Head of caudate nucleus (tissue), 42 donors: ENCODE data around the gene ATG7.

Experiments
- DNase-seq, 42 donors: peaks; one replicate each; pipeline versions ENCODE4 v3.0.0 to v3.0.0-alpha.2; 2020 to 2021; ENCODE audit warnings: mixed read lengths in 7 of 42
- intact Hi-C: fragments of 100-400 bp; cut with DNase I; formaldehyde crosslinking; loops from one replicate; pipeline ENCODE4 v1.15.0; 2022

ATG7 gene

DNA sequence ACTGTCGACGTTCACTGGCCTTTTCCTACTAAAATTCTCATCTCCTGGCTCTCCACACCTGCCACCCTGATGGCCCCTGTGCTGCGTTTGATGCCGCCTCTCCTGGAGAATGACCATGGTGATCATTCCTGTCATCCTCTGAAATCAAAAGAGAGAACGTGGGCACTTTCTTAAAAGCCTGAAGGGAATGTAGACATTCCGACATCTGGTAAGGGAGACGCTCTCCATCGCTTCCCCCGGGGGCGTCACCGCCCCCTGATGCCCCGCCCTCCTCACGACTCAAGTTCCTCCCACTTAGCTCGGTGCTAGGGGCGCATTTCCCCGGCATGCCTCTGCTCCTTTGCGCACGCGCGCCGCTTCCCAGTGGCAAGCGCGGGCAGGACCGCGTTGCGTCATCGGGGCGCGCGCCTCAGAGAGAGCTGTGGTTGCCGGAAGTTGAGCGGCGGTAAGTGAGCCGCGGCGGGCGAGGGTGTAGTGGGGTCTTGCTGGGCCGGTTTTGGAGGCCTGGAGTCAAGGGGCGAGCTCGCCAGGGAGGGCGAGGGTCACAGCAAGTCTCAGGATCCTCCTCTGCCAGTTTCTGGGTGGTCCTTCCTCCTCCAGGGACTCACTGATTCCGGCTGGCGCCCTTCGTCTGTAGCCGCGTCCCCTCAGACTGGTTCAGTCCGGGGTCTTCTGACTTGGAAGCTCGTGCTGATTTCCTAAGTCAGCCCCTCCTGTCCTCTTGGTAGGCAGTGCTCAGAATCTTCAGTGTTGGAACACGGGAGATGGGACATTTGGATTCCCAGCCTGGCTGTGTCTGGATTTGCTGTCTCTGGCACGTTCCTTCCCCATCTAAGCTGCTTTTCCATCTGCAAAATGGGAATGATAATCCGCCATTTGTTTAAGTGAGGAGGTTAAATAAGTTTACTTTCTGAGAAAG, at the start of gene ATG7:
ATG7 (plus strand) TSS at position 412 of the 919 bp plus-strand sequence. CDS start 26,299 bp downstream, outside the sequence.
- peak; percentile 92 to 99 (median 97) for DNase-seq

DNA sequence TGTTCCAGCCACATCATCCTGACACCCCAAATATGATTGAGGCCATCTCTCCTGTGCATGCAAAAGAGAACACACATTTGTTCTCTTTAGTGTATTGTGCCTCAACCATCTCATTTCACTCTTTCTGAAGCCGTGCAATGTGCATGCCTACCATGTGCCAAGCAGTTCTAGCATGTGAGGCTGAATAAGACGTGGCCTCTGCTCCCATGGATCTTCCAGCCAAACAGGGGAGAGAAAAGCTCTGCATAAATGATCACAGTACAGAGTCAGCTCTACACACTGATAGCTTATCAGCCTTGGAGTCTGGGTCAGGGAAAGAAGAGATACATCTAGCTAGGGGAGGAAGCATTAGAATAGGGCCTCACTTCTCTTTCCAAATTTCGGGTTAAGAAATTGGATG, 48.2 kb upstream of the ATG7 start:
- DNase-seq, result no peak
- intact Hi-C loops, result no loop called here

More for the DNA sequence above, at the start of gene ATG7:
- intact Hi-C loops, result no loop called here

GRCh38 chr3:11224870-11225229, 47.3 kb upstream of the ATG7 start:
- intact Hi-C loops, result no loop called here
- peak in 1 of 42 donors; percentile 11 for DNase-seq

- intact Hi-C loops, result no loop called here
- no peak for DNase-seq
These were observed 46.2 kb upstream of the ATG7 start for GRCh38 chr3:11226042-11226370.

DNA sequence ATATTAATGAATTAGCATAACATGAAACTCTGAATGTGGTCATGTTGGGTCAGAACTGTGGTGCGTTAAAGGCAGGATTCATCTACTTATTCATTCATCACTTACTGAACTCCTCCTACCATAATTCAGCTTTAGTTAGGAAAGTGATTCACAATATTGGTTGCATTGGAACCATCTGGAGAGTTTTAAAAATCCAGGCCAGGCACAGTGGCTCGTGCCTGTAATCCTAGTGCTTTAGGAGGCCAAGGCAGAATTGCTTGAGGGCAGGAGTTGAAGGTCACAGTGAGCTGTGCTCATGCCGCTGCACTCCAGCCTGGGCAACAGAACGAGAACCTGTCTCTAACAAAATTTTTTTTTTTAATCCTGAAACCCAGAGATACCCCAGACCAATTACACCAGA, 44.2 kb upstream of the ATG7 start:
- no peak for DNase-seq
- intact Hi-C loops, result no loop called here

GRCh38 chr3:11230125-11230524, 42.1 kb upstream of the ATG7 start:
- intact Hi-C loops, result no loop called here
- DNase-seq, result no peak

GRCh38 chr3:11230832-11231231, 41.4 kb upstream of the ATG7 start:
- intact Hi-C loops, result no loop called here
- no peak for DNase-seq

DNA sequence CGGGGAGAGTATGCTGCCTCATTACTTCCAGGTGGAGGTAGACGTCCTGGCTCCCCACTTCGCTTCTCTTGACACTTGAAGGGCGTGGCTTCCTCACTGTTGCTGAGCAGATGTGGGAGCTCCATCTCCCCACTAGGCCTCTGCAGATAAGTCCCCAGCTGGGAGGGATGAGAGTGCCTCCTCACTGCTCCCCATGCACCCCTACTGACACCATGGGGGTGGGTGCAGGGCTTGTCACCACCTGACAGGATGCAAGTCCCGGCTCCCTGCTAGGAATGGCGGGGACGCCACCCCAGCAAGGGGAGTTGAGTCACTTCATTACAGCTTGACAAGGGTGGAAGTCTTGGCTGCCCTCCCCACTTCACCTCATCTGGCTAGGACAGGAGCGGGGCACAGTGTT, 36.8 kb upstream of the ATG7 start:
- peak in 6 of 42 donors; percentile 2 to 30 (median 8) for DNase-seq
- intact Hi-C loops, result no loop called here

DNA sequence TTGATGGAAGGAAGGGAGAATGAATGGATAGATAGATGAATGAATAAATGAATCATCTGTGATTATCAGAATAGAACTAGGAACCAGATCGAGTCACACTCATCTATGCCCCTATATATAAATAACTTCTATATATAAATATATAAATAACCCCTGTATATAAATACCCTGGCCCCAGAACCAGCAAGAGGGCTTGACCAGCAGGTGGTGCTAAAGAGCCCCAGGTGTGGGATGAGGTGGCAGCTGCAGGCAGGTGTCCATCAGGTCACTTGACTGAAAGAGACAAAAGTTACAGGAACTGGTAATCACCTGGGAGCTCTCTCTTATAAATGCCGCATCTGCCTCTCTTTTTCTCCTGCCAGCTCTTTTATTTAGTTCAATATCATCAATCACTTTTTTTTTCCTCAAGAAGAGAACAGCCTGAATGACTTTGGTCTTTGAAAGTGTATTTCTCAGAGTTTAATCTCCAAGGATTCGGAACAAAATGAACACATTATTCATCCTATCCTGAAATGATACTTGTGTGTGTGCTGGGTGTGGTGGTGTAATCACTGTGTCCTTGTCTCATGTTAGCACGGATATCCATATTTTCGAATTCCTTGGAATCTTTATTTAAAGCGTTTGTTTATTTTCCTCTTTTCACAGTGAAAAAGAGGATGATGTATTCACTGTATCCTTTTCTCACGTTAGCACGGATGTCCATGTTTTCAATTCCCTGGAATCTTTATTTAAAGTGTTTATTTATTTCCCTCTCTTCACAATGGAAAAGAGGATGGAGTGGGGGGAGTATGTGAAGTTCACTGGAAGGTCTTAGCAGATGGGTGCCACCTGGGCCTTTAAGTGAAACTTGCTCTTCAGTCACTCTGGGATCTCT, 35.4 kb upstream of the ATG7 start:
- DNase-seq, result peak in 41 of 42 donors; percentile 6 to 84 (median 48)
- intact Hi-C loops, result no loop called here

DNA sequence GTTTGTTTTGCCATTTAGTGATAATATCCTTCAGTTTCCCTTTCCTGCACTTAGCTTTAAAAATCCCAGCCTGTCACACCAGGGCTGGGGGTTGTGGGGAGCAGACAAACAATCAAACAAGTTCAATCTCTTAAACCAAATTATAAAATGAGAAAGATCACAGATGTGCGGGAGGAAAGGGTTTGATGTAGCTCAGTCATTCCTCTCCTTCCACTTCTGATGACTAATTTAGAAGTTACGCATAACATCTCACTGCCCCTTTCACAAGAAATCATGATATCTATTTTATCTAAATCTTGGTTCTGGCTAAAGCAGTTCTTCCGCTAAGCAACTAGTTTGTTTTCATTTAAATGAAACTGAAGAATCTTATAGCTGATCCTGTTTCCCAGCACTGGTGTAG, 34.1 kb upstream of the ATG7 start:
- DNase-seq, result no peak
- intact Hi-C loops, result no loop called here

DNA sequence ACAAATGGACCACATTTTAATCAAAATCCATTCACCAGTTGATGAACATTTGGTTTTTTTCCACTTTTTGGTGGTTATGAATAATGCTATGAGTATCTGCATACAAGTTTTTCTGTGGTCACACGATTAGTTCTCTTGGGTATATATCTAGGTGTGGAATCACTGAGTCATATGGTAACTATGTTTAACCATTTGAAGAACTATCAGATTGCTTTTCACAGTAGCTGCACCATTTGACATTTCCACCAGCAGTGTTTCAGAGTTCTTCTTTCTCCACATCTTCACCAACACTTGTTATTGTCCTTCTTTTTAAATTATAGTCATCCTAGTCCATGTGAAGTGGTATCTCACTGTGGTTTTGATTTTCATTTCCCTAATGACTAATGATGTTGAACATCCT, 33.3 kb upstream of the ATG7 start:
- intact Hi-C loops, result no loop called here

DNA sequence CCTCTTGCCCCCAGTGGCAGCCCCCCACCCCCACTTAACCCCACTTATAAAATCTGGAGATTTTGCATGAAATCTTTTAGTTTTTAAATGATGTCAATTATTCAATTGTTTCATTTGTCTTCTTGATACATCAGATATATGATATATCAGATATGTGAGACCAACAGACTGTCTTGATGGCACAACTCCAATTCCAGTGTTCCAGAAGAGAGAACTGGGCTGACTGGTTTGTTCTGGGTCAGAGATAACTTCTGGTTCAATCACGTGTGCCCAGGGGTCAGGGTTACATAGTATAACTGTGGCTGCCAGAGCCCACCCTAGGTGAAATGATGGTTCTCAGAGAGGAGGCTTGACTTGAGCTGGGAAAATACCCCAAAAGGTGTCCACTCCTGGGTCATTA, 32.4 kb upstream of the ATG7 start:
- intact Hi-C loops, result no loop called here
- DNase-seq, result no peak

More for the DNA sequence above, 33.3 kb upstream of the ATG7 start:
- no peak for DNase-seq

DNA sequence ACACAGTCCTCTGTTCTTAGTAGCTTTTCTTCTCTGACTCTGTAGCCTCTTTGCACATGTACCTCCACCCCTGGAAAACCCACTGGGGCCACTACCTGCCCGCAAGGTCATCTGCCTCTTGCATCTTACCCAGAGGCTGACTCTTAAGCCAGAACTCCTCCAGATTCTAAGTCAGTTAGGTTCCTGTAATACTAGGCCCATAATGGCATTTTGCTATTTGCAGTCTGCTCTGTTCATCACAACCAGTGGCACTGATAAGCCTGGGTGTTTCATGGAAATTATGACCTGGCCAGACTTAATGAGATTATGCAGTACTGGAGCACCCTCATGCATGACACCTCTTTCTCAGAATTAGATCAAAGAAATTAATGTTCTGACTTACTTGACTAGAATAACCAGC, 31.7 kb upstream of the ATG7 start:
- no peak for DNase-seq
- intact Hi-C loops, result no loop called here

GRCh38 chr3:11244121-11244677, 28.0 kb upstream of the ATG7 start:
- DNase-seq, result no peak
- intact Hi-C loops, result no loop called here

GRCh38 chr3:11245276-11245675, 26.9 kb upstream of the ATG7 start:
- DNase-seq, result no peak
- intact Hi-C loops, result no loop called here

DNA sequence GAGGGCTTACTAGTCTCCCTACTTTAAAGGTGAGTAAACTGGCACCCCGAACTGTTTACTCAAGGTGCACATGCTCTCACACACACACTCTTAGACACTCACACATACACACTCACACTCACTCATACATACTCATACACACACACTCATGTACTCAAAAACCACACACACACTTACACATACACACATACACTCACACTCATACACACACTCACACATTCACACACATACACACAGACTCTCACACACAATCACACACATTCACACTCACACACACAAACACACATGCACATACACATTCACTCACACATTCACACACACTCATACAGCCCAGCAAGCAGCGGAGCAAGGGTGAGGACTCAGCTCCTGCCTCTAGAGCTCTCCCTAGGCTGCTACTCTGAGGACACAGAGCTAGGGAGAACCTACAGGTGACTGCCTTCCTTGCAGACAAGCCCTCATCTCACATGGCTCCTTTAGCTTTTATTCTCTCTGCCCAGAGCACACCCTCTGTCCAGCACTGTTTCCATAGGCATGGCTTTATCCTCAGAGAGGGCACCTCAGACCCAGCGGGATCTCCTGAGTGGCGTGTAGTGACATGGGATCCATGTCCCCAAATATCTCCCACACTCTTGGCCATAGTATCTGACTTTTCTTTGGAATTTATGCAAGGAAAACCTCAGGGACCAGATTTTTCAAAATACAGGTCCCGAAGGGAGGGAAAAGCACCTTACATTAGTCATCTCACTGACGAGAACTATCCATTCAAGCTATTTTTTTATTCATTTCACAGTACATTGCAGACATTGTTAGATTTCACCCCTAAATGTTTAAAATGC, 26.2 kb upstream of the ATG7 start:
- intact Hi-C loops, result no loop called here
- DNase-seq, result no peak

DNA sequence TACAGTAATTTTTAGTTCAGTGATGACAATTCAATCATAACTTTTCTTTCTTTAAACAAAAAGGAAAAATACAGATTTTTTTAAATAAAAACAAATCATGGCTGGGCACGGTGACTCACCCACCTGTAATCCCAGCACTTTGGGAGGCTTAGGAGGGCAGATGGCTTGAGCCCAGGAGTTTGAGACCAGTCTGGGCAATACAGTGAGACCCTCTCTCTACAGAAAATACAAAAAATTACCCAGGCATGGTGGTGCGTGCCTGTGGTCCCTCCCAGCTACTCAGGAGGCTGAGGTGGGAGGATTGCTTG, 25.6 kb upstream of the ATG7 start:
- DNase-seq, result no peak
- intact Hi-C loops, result no loop called here

DNA sequence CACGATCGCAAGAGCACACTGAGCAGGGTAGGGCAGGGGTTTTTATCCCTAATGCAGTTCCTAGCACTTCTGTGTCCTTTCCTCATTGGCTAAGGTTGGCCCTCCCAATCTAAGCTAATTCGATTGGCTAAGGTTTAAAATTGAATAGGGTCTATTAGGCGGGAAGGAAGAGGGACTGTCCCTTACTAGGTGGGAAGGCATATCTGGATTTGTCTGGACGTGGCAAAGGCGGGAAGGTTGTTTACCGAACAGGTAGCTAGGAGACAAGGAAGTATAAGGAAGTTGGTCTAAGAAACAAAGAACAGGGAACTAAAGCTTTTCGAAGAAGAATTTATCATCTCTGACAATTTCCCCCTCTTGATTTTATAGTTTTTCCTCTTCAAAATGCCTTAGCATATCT, 24.8 kb upstream of the ATG7 start:
- DNase-seq, result no peak

GRCh38 chr3:11248596-11248995, 23.6 kb upstream of the ATG7 start:
- intact Hi-C loops, result no loop called here
- DNase-seq, result no peak

More for the DNA sequence above, 24.8 kb upstream of the ATG7 start:
- intact Hi-C loops, result no loop called here
